Skeletal muscle tissue (tissue), 4 donors: Measurements from ENCODE around the gene TTC16. TPM values are rescaled to one million over a fixed set of nuclear protein-coding genes. Genes with fewer than 3 reads are reported as not detected.

Source experiments
- H3K27ac ChIP-seq: one replicate; pipeline ENCODE4 v1.7.0; 2013; ENCODE audit warnings: mild to moderate bottlenecking, low read depth, low read length, inconsistent platforms
- H3K27me3 ChIP-seq, 3 donors: one replicate each; pipeline ENCODE4 v1.7.0; 2013; ENCODE audit warnings: low read length in 3 of 3; ENCODE audit not compliant: control insufficient read depth in 3 of 3, insufficient read depth in 3 of 3
- H3K36me3 ChIP-seq, 3 donors: one replicate each; pipeline ENCODE4 v1.7.0; 2013; ENCODE audit warnings: low read length in 3 of 3; ENCODE audit not compliant: control insufficient read depth in 3 of 3, insufficient read depth in 3 of 3
- H3K4me1 ChIP-seq, 3 donors: one replicate each; pipeline ENCODE4 v1.7.0; 2013; ENCODE audit warnings: low read length in 3 of 3, mild to moderate bottlenecking in 3 of 3; ENCODE audit not compliant: control insufficient read depth in 3 of 3, insufficient read depth in 3 of 3
- H3K4me3 ChIP-seq, 3 donors: one replicate each; pipeline ENCODE4 v1.7.0; 2013; ENCODE audit warnings: low read length in 3 of 3
- H3K9ac ChIP-seq, 3 donors: one replicate each; pipeline ENCODE4 v1.7.0; 2013; ENCODE audit warnings: low read length in 3 of 3, mild to moderate bottlenecking in 3 of 3, moderate library complexity in 2 of 3, low read depth in 1 of 3
- H3K9me3 ChIP-seq, 3 donors: one replicate each; pipeline ENCODE4 v1.7.0; 2013; ENCODE audit warnings: low read length in 3 of 3; ENCODE audit not compliant: control insufficient read depth in 3 of 3
- total RNA-seq: library from RNA; depleted of rRNA; stranded (reverse); fragments of >200 nt; gene quantifications from one replicate; pipeline ENCODE4 v1.2.3, GENCODE V29; 2014
- donor health status: Osteomylitis.

Gene TTC16
- total RNA-seq, 1 donor from 2014 or later: not detected

DNA sequence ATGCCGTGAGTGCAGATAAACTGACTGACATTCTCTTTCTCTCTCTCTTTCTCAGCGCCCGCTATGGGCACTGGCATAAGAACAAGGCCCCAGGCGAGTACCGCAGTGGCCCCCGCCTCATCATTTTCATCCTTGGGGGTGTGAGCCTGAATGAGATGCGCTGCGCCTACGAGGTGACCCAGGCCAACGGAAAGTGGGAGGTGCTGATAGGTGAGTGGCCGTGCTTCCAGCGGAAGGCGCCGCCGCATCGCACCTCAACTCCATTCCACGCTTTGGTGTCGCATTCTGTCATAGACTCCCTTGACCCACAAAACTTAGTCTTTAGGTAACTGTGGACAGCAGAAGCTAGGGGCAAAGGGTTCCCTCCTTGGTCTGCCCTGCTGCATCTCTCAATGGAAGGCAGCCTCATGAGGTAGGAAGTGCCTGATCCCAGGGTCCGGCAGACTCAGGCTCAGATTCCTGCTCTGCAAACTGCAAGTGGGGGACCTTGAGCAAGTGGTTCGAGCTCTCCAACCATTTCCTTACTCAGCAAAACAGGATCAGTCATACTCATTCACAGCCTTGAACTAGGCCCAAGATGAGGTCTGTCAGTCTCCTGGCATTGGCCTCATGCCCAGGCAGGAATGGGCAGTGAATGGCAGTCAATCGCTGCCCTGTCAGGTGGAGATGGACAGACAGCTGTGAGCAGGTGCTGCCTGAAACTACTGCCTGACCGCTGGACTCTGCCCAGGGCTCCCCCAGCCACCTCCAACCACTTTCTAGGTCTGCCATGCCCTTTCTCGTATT is 33.3 kb upstream of the TTC16 start:
- peak overlapping the region in 1 of 3 donors; percentile 75 for H3K9ac ChIP-seq
- H3K27me3 ChIP-seq: no peaks in the 10 kb centered on the region
- H3K9me3 ChIP-seq: no peaks in the 10 kb centered on the region
- H3K36me3 ChIP-seq: peaks cover 25 to 52% (median 35%) of the 10 kb centered on the region in 3 donors
- H3K27ac ChIP-seq: peak overlapping the region; percentile 69
- H3K4me3 ChIP-seq: peak overlapping the region in 2 of 3 donors; percentile 1 to 47
- peaks cover 18 to 31% (median 31%) of the 10 kb centered on the region in 3 donors for H3K4me1 ChIP-seq

DNA sequence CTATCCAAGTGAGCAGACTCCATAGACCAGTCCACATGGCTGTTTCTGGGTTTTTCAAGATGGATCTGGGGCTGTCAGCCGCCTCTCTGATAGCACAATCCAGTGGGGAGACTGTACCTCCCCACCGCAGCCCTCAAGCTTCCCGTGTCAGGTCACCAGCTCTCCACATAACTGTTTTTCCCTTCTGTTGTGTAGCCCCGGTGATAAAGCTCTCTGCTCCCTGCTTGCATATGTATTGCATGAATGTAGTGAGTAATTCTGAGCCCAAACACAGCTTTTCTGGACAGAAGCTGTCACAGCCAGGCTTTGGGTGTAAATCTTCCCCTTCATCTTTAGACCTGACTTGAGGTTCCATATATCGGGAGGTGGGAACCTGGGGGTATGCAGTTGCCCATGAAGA is 32.2 kb upstream of the TTC16 start:
- Histone ChIP-seq H3K27ac (peak overlapping the region; percentile 69), H3K9ac (peak overlapping the region in 2 of 3 donors; percentile 8 to 75), H3K9me3 (no peaks in the 10 kb centered on the region), H3K4me1 (peaks cover 18 to 31% (median 31%) of the 10 kb centered on the region in 3 donors), H3K27me3 (no peaks in the 10 kb centered on the region), H3K4me3 (no peak overlapping the region), H3K36me3 (peaks cover 21 to 48% (median 28%) of the 10 kb centered on the region in 3 donors)

DNA sequence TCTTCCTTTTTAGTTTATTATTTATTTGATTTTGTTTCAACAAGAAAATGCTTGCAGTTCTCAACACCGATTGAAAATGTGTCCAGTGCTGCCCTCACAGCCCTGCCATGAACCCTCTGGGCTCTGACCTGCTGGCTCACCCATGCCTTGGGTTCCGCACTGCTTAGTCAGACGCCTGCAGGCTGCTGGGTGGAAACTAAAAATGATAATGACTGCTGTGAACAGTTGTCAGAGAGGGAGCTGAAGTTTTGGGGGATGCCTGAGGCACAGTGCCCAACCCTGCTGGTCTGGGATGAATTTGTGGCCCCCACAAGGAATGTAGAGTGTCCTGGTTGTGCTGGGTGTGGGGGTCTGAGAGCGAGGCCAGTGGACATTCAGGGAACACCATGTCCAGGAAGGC is 31.3 kb upstream of the TTC16 start:
- Histone ChIP-seq H3K9me3 (no peaks in the 10 kb centered on the region), H3K27ac (no peak overlapping the region), H3K9ac (no peak overlapping the region), H3K4me3 (no peak overlapping the region), H3K4me1 (peaks cover 18 to 31% (median 31%) of the 10 kb centered on the region in 3 donors), H3K27me3 (no peaks in the 10 kb centered on the region), H3K36me3 (peaks cover 23 to 47% (median 27%) of the 10 kb centered on the region in 3 donors)

DNA sequence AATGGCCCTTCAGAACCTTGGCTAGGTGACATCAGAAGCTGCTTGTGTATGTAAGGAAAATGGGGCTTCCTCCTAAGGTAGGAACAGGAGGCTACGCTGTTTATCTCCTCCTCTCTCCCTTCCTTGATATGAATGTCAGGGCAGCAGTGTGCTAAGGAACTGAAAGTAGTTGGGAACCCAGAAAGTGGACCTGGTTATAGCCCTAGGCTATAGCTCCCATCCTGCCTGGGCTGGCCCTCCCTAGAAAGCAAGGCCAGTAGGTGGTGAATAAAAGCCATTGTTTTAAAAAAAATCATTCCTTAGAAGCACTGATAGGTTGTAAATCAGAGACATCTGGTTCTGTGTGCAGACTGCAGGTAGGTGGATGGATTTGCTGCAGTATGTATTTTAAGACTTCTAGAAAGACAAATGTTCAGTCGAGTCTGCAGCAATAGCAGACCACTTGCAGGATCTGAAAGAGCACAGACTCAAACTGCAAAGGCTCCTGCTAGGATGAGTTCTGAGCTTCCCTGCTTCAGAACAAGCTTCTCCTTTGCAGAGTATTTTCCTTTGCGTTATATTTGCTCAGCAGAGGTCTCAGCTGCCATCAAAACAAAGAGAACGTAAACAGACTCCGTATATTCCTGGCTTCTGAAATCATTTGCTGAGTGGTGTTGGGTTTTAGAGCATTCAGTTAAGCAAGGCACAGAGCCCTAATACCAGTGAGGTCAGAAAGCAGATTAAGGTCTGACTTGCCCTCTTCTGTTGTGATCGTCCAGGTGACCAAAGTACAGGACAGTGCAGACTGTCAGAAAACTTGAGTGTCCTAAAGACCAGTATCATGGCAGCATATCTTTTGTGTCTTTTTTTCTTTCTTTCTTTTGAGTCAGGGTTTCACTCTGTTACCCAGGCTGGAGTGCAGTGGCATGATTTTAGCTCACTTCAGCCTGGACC is 29.2 kb upstream of the TTC16 start:
- no peak overlapping the region for H3K4me3 ChIP-seq
- no peaks in the 10 kb centered on the region for H3K9me3 ChIP-seq
- H3K27ac ChIP-seq: no peak overlapping the region
- H3K27me3 ChIP-seq: no peaks in the 10 kb centered on the region
- peaks cover 18 to 30% (median 28%) of the 10 kb centered on the region in 3 donors for H3K4me1 ChIP-seq
- peaks cover 20 to 46% (median 22%) of the 10 kb centered on the region in 3 donors for H3K36me3 ChIP-seq
- H3K9ac ChIP-seq: peak overlapping the region in 1 of 3 donors; percentile 37

DNA sequence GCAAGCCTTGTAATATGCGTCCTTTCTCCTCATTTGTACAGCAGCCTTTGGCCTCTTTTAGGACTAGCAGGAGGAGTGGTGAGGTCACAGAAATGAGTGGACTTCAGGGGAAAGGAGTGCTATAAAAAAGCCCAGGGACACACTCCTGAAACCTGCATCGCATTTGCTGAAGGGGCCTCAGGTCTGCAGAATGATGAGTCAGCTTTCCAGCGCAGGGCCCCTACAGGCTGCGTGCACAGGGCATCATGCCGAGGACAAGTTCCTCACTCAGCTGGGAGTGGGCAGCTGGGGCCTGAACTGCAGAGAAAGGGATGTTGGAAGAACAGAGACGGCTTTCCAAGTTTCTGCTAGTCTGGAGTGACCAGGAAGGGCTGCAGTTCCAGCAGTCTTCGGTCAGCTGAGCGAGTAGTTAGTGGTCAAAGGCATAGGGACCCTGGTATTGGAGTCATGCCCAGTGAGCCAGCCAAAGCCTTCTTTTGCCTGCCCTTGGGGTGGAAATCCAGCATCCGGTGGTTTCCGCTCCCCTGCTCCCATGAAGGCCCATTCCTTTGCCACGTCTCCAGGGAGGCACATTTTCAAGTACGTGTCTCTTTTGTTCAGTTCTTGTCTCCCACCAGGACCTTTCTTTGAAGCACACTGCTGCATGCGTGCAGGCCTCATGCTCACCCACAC is 26.4 kb upstream of the TTC16 start:
- peaks cover 0 to 7% (median 7%) of the 10 kb centered on the region in 3 donors for H3K4me1 ChIP-seq
- no peak overlapping the region for H3K27ac ChIP-seq
- peaks cover 8 to 27% (median 20%) of the 10 kb centered on the region in 3 donors for H3K36me3 ChIP-seq
- H3K4me3 ChIP-seq: no peak overlapping the region
- no peaks in the 10 kb centered on the region for H3K9me3 ChIP-seq
- H3K27me3 ChIP-seq: no peaks in the 10 kb centered on the region
- no peak overlapping the region for H3K9ac ChIP-seq

DNA sequence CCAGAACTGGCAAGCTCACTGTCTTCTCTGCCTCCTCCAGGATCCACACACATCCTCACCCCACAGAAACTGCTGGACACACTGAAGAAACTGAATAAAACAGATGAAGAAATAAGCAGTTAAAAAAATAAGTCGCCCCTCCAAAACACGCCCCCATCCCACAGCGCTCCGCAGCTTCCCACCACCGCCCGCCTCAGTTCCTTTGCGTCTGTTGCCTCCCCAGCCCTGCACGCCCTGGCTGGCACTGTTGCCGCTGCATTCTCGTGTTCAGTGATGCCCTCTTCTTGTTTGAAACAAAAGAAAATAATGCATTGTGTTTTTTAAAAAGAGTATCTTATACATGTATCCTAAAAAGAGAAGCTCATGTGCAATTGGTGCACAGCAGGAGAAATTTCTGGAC is 25.1 kb upstream of the TTC16 start:
- Histone ChIP-seq H3K4me3 (no peak overlapping the region), H3K9me3 (no peaks in the 10 kb centered on the region), H3K27ac (no peak overlapping the region), H3K9ac (no peak overlapping the region), H3K36me3 (peaks cover 8 to 27% (median 16%) of the 10 kb centered on the region in 3 donors), H3K4me1 (peaks cover 0 to 7% (median 7%) of the 10 kb centered on the region in 3 donors), H3K27me3 (no peaks in the 10 kb centered on the region)

DNA sequence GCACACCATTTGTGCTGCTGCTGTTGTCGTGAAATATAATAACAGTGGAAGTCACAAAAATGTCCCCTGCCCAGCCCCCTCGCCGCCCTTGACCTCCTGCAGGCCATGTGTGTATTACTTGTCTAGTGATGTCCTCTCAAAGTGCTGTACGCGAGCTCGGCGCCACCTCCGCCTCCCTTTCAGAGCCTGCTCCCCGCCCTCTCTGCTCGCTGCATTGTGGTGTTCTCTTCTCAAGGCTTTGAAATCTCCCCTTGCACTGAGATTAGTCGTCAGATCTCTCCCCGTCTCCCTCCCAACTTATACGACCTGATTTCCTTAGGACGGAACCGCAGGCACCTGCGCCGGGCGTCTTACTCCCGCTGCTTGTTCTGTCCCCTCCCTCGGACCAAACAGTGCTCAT is 23.8 kb upstream of the TTC16 start:
- Histone ChIP-seq H3K36me3 (peaks cover 8 to 27% (median 16%) of the 10 kb centered on the region in 3 donors), H3K4me3 (no peak overlapping the region), H3K9ac (no peak overlapping the region), H3K4me1 (no peaks in the 10 kb centered on the region), H3K9me3 (no peaks in the 10 kb centered on the region), H3K27ac (no peak overlapping the region), H3K27me3 (no peaks in the 10 kb centered on the region)

DNA sequence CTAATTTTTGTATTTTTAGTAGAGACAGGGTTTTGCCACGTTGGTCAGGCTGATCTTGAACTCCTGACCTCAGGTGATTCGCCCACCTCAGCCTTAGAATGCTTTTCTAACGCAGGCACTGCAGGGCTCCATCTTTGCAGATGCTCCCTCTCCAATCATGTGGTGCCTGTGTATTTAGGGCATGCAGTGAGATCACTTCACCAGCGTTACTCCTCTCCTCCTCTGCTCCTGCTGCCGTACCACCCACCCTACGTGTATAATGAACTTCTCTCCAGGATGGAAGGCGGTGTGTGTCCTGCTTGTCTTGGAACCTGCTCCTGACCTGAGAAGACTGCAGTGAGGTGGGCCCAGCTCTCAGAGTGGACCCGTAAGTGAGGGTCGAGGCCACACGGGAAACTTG is 22.7 kb upstream of the TTC16 start:
- Histone ChIP-seq H3K27ac (no peak overlapping the region), H3K4me3 (no peak overlapping the region), H3K9ac (no peak overlapping the region), H3K4me1 (no peaks in the 10 kb centered on the region), H3K36me3 (peaks cover 8 to 27% (median 14%) of the 10 kb centered on the region in 3 donors), H3K9me3 (no peaks in the 10 kb centered on the region), H3K27me3 (no peaks in the 10 kb centered on the region)

DNA sequence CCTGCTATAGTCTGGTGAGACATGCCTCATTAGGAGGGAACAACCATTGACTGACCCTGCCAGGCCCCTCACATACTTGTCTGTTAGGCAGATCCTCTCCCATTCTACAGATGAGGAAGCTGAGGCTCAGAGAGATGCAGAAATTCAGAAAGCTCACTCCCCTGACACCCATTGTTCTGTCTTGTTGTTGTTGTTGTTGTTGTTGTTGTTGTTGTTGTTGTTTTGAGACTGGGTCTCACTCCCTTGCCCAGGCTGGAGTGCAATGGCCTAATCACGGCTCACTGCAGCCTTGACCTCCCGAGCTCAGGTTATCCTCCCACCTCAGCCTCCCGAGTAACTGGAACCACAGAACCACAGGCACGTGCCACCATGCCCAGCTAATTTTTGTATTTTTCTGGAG is 22.2 kb upstream of the TTC16 start:
- Histone ChIP-seq H3K36me3 (peaks cover 8 to 27% (median 13%) of the 10 kb centered on the region in 3 donors), H3K4me1 (peaks cover 0 to under 1% (median under 1%) of the 10 kb centered on the region in 3 donors), H3K9ac (no peak overlapping the region), H3K27me3 (no peaks in the 10 kb centered on the region), H3K4me3 (no peak overlapping the region), H3K27ac (no peak overlapping the region), H3K9me3 (no peaks in the 10 kb centered on the region)
